GM19467 (cell line): Measurements from ENCODE around the gene TIMM22.

Experiments used
- ATAC-seq: cut with Tn5 transposase; IDR thresholded peaks from one replicate; pipeline ENCODE4 v1.9.1; 2021; ENCODE audit warnings: mild to moderate bottlenecking, moderate library complexity; ENCODE audit not compliant: unreplicated experiment

TIMM22 gene

DNA sequence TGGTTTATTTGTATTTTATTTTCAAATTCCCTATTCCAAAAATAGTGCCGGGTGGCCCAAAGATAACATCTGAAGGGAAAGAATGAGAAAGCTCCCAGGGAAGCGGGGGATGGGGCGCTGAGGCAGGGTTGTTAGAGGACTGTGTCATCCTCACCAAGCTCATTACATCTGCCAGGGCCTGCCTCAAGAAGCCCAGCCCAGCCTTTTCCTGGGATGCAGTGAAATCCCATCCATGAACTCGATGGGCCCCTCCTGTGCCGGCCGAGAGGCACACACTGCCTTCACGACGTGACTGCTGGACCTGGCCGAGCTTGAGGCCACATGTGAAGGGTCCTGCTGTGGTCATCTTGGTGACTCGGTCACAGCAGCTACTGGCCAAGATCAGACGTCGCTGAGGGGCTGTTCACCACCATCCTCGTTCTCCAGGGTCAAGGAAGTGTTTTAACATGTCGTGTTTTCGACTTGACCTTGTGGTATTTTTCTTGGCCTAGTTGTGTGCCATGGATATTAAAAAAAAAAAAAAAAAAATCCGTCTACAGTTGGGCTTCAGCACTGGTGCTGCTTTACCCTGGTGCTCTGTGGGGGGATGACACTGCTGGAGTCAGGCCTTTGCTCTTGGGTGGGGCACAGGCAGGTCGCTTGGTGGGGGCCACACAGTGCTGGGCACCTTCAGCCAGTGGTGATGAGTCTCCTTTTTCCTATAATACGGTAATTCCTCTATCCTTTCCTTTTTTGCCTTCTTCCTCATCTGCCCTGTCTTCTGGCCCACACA is 4.9 kb downstream of the TIMM22 start:
- ATAC-seq: no peak

DNA sequence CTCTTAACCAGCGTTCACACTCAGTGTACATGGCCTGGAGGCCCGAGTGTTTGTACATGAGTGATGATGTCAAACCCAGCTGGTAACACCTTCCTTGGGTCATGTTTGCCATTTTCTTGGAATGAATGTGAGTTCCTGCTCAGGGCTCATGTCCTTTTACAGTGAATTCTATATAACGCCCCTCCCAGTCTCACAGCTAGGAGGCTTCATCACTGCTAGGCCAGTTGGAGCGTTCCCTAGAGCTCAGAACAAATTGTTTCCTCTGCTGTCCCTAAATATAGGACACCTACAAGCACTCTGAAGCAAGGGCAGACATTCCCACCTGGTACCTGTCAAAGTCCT is 5.5 kb downstream of the TIMM22 start:
- ATAC-seq: no peak

DNA sequence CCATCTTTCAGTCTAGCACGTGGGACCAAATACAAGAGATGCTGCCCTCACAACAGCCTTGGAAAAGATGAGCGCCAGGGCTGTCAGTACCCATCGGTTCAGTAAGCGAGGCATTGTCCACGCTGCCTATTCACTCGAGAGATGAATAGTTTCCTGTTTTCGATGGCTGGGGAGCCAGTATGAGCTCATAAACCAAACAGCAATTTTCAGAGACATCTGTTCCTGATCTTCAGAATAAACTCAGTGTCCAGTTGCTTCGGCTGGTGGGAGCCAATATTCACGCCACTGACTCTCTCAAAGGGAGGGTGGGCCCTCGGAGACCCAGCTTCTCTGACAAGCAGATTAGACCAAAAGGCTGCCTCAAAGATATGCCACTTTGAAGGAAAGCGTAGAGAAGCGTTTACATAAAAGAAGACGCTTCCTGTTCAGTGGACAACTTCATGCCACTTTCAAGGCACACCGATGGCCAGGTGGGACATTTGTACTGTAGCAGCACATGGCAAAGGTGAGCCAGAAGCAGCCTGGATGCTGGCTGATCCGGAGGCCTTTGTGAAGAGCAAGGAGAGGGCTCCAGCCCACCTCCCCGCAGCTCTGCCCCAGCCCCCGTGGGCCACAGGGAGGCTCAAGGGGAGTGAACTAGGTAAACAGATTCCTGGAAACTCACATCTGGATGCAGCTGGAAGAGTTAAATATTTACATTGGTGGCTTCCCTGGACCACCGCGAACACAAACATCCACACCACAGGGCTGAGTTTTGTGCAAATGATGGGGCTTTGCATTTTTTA is 6.0 kb downstream of the TIMM22 start:
- no peak for ATAC-seq

DNA sequence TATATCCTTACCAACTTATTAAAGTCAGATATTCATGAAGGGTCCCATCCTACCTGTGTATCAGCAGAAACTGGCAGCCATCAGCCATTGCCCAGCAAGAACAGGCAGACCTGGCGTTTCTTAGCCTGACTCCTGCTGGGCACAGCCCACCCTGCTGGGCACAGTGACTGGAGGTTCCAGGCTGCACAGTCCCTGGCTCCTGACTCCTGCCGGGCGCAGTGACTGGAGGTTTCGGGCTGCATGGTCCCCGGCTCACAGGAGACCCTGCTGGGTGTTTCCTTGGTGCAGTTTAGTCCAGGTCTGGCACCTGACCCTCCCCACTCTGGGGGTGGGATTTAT is 6.7 kb downstream of the TIMM22 start:
- ATAC-seq: no peak

DNA sequence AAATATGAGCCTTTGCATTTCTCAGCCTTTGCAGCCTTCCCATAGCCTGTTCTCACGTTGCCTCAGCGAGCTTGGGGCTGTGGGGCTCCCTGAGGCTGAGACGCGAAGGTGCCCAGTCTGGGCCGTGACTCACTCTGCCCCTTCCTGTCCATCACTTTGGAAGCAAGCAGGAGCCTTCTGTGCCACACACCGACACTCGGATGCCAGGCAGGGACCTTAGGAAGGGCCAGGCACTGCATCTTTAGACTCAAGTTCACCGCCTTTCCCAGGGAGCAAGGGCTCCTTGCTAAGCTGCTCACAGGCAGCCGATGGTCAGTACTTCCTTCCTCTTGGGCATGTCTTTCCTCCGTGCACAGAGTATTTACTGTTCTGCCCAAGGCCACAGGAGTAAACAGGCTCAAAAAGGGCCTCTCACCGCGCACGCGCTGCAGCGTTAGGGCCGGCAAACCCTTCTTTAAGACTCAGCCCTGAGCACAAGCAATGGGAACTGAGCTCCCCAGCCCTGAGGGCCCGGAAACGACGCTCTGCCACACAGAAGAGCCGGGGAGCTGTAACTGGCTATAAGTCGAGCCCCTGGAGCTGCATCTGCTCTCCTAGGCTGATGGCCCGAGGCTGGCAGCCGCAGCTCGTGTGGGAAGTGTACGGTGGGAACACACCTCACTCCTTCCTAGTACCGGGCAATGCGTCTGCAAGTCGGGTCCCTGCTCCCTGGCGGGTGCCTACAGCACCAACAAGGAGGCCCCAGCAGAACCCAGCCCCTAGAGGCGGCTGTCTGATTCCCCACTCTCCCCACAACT is 7.2 kb downstream of the TIMM22 start:
- ATAC-seq: no peak

DNA sequence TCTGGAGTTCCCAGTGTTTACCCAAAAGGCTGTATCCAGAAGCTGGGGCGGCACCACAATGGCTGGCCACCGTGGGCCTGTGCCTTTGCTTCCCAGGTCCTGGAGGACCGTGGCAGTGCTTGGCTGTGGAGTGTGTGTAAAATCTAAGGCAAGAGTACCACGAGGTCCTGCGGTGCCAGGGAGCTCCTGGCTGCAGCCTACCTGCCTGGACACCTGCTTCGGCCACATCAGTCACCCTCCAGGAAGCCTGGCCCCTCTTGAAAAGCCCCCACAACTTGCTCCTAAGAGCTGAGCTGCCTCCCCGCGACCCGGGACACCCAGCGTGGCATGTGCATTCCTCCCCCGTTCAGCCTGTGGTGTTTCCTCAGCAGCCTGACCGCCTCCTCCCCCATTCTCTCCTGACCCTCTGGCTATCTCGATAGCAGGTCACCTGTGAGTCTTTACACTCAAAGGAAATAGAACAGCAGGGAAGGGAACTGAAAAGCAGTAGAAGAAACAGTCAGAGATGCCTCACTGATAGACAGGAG is 7.9 kb downstream of the TIMM22 start:
- no peak for ATAC-seq

DNA sequence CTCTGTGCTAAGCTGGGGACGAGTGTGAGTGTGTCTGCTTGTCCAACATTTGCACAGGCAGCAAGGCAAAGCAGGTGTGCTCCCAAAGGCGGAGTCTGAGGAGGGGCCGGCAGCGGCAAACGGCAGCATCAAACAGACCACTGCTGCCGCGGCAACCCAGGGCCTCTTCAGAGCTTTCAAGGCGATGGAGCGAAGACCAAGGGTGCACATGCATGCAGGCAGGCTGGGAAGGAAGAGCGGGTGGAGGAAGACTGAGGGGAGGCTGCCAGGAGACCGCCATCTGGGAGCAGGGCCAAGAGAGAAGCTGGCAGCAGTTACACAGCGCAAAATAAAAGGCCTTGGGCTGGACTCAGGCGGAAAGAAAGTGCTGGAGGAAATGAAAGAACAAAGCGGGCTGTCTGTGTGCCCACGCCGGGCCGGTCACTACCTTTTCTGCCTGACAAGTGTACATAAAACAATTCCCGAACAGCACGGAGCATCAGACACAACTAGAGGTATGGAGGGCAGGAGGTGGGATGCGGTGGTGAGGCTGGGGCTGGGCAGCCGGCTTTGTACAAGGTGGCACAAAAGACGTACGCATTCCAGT is 8.5 kb downstream of the TIMM22 start:
- no peak for ATAC-seq

DNA sequence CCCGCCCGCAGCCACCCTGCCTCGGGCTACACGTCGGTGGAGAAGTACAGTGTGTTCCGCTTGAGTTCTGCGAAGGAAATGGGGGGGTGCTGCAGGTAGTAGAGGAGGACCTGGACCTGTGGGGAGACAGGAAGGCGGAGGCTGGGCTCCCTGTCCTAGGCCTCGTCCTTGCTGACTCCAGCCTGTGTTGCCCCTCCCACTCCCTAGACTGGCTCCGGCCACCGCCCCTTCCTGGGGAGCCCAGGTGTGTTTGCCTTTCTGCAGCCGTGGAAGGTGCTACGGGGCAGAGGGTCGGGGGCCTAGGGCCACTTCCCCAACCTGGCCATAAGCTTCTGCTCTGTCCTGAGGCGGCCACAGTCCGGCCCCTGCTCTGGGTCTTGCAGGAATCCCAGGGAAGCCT is 9.1 kb downstream of the TIMM22 start:
- ATAC-seq: no peak

DNA sequence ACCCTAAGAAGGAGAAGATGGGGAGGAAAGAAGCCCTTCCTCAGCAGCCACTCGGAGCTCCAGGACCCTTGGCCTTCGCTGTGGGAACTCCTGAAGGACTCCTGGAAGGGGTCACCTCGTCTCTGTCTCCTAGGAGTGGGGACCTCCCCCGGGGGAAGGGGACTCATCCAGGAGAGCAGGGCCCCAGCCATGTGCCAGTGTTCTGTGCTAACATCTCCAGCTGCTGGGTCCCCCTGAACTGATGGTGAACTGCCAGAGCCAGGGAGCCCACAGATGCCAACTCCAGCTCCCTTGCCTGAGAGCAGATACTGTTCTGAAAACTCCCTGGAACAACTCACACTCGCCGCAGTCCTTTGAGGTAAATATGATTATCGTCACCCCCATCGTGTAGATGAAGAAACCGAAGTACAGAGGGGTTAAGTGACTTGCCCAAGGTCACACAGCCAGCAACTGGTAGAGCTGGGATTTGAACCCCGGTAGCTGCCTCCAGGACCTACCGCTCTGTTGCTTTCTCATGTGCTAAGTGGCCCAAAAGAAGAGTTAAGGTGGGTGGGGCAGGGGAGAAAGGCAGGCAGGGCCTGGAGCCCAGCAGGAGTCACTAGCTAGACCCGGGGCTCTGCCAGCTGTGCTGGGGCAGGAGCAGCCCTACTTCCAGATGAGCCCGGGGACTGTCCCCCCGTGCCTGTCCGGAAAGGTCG is 10.5 kb downstream of the TIMM22 start:
- ATAC-seq: no peak

DNA sequence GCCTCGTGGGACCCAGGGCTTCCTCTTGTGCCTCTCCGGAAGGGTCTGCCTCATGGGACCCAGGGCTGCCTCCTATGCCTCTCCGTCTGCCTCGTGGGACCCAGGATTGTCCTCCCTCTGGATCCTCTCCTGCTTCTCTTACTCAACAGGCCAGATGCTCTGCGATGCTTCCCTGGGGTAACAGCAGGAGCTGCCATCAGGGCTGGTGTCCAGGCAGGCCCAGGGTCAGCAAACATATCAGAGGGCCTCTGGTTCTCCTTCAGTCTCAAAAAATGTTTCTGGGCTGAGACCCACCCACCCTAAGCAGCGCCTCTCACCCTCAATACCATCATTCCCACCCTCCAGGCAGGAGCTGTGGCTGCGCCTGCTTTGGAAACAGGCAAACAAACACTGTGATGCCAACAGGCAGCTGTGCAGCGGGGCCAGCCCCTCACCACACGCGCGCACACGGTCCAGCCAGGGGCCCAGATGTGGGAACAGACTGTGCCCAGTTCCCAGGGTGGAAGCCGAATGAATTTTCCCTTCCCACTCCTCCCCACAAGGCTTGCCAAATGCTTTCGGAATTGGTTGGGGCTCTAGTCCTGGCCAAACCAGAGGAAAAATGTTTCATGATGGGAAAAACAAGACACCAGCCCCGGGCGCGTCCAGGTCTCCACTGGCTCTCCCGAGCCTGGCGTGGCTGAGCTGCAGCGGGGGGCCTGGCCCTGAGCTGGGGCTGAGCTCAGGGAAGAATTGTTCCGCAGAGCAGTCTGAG is 11.3 kb downstream of the TIMM22 start:
- no peak for ATAC-seq

DNA sequence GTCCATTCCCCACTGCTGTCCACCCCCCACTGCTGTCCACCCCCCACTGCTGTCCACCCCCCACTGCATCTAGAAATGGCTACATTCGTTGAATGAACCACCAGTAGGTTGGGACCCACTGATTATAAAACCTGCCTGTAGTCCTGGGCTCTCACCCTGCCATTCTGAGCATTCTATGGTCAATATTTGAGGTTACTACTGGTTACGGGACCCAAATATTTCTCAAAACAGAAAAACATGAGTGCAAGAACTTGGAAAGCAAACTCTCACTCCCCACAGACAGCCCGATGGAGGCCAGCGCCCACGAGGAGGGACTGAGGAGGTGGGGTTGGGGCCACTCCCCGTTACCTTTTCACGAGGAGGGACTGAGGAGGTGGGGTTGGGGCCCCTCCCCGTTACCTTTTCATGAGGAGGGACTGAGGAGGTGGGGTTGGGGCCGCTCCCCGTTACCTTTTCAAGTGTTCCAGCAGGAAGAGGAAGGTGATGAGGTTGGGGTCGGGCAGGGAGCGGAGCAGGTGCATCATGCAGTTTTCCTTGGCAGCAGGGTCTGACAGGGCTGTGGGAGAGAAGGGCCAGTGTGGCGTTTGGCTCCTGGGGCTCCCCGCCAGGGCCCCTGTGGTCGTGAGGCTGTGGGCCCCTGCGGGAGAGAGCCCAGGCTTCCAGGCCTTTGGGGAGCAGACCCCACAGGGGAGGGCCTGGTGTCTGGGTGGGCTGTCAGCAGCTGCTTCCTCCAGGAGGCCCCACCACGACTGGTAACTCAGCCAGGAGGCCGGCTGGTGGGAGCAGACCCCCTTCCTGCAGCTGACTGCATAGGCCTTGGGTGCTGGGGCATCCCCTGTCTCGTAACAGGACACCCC is 12.5 kb downstream of the TIMM22 start:
- ATAC-seq: no peak

DNA sequence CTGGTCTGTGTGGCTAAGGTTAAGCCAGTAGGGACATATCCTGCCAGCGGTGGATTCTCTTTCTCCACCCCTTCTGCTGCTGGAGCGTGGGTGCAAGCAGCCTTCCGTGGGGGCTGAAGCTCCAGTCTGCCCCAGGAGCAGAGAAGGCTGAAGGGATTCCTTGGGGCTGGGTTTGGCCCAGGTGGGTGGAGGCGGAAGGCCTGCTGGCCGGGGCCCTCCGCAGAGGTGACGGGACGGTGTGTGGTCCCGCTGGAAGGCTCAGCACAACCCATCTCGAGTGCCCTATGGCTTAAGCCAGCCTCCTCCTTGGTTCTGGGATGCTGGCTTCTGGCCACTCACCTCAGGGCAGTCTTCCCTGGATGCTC is 13.1 kb downstream of the TIMM22 start:
- ATAC-seq: no peak

DNA sequence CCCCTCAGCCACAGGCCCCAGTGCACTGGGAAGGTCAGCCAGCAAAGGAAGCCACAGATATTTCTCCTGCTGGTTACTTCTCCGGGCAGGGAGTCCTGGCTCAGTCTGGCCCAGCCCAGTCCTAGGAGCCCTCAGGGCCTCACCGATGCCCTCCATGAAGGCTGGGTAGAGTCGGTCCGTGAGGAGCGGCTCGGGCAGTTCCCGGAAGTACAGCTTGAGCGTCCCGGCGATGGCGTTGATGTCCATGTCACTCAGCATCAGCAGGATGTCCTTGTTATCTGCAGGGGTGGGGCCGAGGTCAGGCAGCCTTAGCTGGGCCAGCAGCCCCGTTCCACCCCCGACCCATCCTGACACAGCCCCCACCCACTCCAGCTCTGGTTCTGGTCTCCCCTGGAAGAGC is 13.7 kb downstream of the TIMM22 start:
- ATAC-seq: no peak

DNA sequence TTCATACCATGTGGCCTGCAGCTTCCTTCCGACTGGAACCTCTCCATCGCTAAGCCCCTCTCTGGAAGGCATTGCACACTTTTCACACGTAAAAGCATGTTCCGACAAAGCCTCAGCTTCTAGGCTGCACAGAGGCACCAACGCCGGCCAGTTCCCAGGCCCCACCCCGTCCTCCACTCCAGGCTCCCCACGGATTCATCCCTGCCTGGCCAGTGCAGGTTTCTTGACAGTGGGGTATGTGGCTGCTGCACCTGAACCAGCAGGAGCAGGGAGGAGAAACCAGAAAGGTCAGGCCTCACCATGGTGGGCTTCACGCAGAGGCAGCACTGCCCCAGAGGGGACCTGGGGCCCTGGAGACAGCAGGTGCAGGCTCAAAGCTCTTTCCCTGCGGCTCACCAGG is 14.2 kb downstream of the TIMM22 start:
- no peak for ATAC-seq

DNA sequence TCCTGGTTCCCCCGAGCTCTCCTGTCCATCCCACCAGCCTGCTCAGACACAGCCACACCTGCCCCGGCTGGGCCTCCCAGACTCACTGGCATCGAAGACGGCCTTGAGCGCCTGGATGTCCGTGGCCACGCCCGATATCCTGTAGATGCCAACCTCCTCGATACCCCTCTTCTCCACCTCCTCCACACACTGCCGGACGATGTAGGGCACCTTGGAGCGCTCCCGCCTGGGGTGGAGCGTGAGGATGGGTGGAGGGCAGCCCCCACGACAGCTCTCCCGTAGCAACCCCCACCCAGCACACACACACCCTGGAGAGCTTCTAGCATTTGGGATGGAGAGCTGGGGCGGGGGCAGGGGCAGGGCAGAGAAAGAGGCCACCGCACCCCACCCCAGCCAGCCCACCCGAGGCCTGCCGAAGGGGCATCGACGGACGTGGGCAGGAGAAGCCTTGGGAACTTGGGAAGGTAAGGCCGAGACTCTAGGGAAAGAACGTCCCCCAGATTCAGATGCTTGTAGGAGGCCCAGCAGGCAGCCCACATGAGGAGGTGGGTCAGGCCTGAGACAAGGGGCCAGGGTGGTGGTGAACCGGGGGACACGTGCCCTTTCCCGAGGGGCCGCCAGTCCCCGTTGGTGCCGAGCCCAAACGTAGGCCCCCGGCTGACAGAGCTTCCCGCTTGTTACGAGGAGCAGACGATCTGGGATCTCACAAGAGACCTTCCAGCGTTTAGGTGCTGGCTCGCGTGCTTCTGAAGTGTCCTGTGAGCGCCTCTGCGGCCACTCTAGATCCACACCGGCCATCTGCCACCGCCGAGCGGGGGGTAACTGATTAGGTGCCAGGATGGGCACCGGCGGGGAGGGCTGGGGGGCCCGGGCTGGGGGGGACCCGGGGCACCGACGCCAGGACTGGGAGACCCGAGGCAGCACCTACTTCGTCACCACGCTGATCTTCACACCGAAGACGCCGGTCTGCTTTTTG is 15.1 kb downstream of the TIMM22 start:
- ATAC-seq: no peak

DNA sequence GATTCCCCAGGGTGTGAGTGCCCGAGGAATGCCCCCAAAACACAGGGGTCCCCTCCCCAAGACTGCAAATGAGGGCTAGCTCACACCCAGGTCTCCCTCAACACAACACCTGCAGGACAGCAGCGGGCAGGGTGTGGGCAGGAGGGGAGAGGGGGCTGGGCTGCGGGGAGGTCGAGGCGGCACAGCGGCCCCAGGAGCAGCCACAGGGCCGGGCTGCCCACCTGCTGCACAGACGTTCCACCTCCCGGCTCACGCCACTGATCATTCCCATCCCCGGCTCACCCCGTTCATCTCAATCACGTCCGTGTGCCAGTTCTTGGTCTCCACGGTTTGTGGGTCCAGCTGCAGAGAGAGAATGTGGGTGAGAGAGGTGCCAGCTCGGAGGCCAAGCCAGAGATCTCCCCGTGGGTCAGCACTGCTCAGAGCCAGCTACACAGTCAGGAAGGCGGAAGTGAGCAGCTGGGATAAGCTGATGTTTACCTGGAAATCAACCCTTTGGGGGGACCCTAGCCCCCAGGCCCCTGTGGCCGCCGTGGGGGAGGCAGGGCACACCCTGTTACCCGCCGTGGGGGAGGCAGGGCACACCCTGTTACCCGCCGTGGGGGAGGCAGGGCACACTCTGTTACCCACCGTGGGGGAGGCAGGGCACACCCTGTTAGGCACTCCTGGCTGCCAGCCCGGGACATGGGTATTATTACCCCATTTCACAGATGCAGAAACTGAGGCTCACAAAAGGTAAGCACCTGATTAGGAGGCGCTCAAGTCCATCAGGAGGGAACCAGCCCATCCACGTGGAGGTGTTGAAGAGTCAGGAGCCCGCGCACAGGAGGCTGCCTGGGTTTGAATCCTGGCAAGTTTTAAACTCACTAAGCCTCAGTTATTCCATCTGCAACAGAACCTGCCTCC is 16.1 kb downstream of the TIMM22 start:
- ATAC-seq: no peak

DNA sequence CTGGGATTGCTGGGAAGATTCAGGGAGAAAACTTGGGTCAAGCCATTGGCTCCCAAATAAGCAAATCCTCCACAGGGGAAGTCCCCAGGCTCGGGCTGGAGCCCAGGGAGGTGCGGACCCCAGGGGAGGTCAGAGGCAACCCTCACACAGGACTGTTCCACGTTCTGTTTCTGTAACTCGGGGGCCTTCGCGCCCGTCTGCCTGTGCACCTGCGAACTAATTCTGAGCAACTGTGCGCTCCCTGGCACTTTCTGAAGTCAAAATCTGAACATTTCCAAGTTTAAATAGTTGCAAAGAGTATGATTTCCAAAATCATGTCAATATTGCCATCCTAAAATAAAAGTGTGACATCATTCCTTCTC is 16.8 kb downstream of the TIMM22 start:
- ATAC-seq: no peak
